Measurements from ENCODE around the gene RASL11B.

DNA sequence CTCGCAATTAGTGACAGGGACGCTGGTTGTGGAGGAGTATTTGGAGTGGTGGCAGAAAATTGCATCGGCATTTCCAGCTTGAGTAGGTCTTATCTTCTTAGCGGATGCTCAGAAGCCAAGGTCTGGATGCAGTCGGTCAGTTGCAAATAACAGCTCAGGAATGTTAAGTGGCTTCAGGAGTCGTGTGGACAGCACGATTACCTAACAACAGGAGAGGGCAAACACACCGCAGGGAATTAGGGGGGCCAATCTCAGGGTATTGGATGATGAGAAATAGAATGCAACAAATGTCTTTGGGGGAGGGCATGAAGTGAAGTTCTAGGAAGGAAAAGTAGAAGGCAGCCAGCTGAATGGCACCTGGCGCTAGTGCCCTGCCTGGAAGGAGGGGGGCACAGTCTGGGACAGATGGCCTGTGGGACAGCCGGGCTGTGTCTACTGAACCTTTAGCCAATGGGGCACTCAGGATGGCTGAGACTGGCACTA, 11.8 kb downstream of the RASL11B start:
- TF ChIP-seq, protein P1, sequence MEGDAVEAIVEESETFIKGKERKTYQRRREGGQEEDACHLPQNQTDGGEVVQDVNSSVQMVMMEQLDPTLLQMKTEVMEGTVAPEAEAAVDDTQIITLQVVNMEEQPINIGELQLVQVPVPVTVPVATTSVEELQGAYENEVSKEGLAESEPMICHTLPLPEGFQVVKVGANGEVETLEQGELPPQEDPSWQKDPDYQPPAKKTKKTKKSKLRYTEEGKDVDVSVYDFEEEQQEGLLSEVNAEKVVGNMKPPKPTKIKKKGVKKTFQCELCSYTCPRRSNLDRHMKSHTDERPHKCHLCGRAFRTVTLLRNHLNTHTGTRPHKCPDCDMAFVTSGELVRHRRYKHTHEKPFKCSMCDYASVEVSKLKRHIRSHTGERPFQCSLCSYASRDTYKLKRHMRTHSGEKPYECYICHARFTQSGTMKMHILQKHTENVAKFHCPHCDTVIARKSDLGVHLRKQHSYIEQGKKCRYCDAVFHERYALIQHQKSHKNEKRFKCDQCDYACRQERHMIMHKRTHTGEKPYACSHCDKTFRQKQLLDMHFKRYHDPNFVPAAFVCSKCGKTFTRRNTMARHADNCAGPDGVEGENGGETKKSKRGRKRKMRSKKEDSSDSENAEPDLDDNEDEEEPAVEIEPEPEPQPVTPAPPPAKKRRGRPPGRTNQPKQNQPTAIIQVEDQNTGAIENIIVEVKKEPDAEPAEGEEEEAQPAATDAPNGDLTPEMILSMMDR (IDR thresholded peaks at IDR 0.05): no peak
- TF ChIP-seq POLR2A (IDR thresholded peaks at IDR 0.05): no peak
- no peak for TF ChIP-seq EP300 (IDR thresholded peaks at IDR 0.05)
